Stimulated activated CD8-positive, alpha-beta memory T cell treated with anti-CD3 and anti-CD28 coated beads, Interleukin-12 subunit alpha, Interleukin-12 subunit beta, amount 100 ng/mL, for 4 hours (primary cell): ENCODE measurements around the gene PTTG2.
"Not testable (repeated sequence)": the region's sequence is repeated elsewhere in the genome, so short reads cannot be mapped to it uniquely, and the experiment has no call there.

Source experiments
- DNase-seq: peaks from one replicate; pipeline ENCODE4 v3.0.0-alpha.2; 2020; ENCODE audit warnings: low read depth

The PTTG2 gene

GRCh38 chr4:37956941-37957340, 3.3 kb upstream of the PTTG2 start:
- DNase-seq: no peak

GRCh38 chr4:37958932-37959331, 1.3 kb upstream of the PTTG2 start:
- DNase-seq: no peak

- DNase-seq: no peak
Observed at GRCh38 chr4:37960679-37961450, 667 bp downstream of the PTTG2 start.

GRCh38 chr4:37964734-37965457, 4.7 kb downstream of the PTTG2 start:
- DNase-seq: no peak

- DNase-seq: no peak
Observed at GRCh38 chr4:37966044-37966443, 5.8 kb downstream of the PTTG2 start.

- no peak for DNase-seq
Observed at GRCh38 chr4:37967736-37968135, 7.5 kb downstream of the PTTG2 start.

- no peak for DNase-seq
Observed at GRCh38 chr4:37968747-37969146, 8.5 kb downstream of the PTTG2 start.

GRCh38 chr4:37970702-37971101, 10.5 kb downstream of the PTTG2 start:
- DNase-seq: no peak

GRCh38 chr4:37971202-37971601, 11.0 kb downstream of the PTTG2 start:
- DNase-seq: no peak

GRCh38 chr4:37973441-37973840, 13.2 kb downstream of the PTTG2 start:
- DNase-seq: no peak

GRCh38 chr4:37975321-37975822, 15.2 kb downstream of the PTTG2 start:
- DNase-seq: not testable (repeated sequence)

- DNase-seq: no peak
Observed at GRCh38 chr4:37976507-37976906, 16.3 kb downstream of the PTTG2 start.

GRCh38 chr4:37976991-37977470, 16.8 kb downstream of the PTTG2 start:
- peak; percentile 58 for DNase-seq

- DNase-seq: peak; percentile 65
Observed at GRCh38 chr4:37977471-37978247, 17.5 kb downstream of the PTTG2 start.

- no peak for DNase-seq
Observed at GRCh38 chr4:37978248-37978924, 18.2 kb downstream of the PTTG2 start.

- no peak for DNase-seq
Observed at GRCh38 chr4:37980246-37980645, 20.0 kb downstream of the PTTG2 start.

GRCh38 chr4:37981425-37981824, 21.2 kb downstream of the PTTG2 start:
- DNase-seq: no peak

- no peak for DNase-seq
Observed at GRCh38 chr4:37981844-37982720, 21.9 kb downstream of the PTTG2 start.

GRCh38 chr4:37982736-37983135, 22.5 kb downstream of the PTTG2 start:
- DNase-seq: no peak

- DNase-seq: no peak
Observed at GRCh38 chr4:37983951-37984350, 23.8 kb downstream of the PTTG2 start.
